K562 (cell line): Measurements from ENCODE around the gene GPR35.

ENCODE experiments used
- BRCA1 ChIP-seq, 2 experiments: fragments of 450-650 bp in 1 of 2; sonication (generic) in 1 of 2; formaldehyde crosslinking in 1 of 2; IDR thresholded peaks; 2 replicates each; pipeline versions ENCODE4 v1.5.0 to v1.6.1; 2017 to 2020; ENCODE audit warnings: mild to moderate bottlenecking in 1 of 2, missing genetic modification reagents in 1 of 2
- CTCF ChIP-seq, 3 experiments: IDR thresholded peaks in 2 of 3; conservative IDR thresholded peaks in 1 of 3; 2 replicates each; pipeline ENCODE4 v1.5.1; 2011 to 2012; ENCODE audit warnings: low read length in 3 of 3, mild to moderate bottlenecking in 3 of 3, control low read depth in 2 of 3, improper control_type of control experiment in 1 of 3, inconsistent platforms in 1 of 3, low read depth in 1 of 3, mixed read lengths in 1 of 3, moderate library complexity in 1 of 3; ENCODE audit not compliant: insufficient read depth in 2 of 3
- EP300 ChIP-seq: IDR thresholded peaks from 2 replicates; pipeline ENCODE4 v1.6.1; 2012; ENCODE audit warnings: low read length, improper control_type of control experiment
- FOXP1 ChIP-seq: sonication (generic); formaldehyde crosslinking; IDR thresholded peaks from 2 replicates; pipeline ENCODE4 v1.8.0; 2022; ENCODE audit warnings: mild to moderate bottlenecking, missing genetic modification reagents
- FOXP4 ChIP-seq: sonication (generic); formaldehyde crosslinking; IDR thresholded peaks from 2 replicates; pipeline ENCODE4 v1.8.0; 2022; ENCODE audit warnings: mild to moderate bottlenecking, missing genetic modification reagents, borderline replicate concordance
- GTF2F1 ChIP-seq: IDR thresholded peaks from 2 replicates; pipeline ENCODE4 v1.6.1; 2011; ENCODE audit warnings: low read depth, low read length, improper control_type of control experiment
- MAFK ChIP-seq: IDR thresholded peaks from 2 replicates; pipeline ENCODE4 v1.6.1; 2011; ENCODE audit warnings: low read length, improper control_type of control experiment
- MAZ ChIP-seq, 2 experiments: fragments of 450-650 bp in 1 of 2; sonication (generic) in 1 of 2; formaldehyde crosslinking; IDR thresholded peaks in 1 of 2; conservative IDR thresholded peaks in 1 of 2; 2 replicates each; pipeline versions ENCODE4 v1.4.0 to v1.5.0; 2020; ENCODE audit warnings: mild to moderate bottlenecking in 1 of 2, missing genetic modification reagents in 1 of 2
- MXI1 ChIP-seq: IDR thresholded peaks from 2 replicates; pipeline ENCODE4 v1.6.1; 2011; ENCODE audit warnings: low read depth, mild to moderate bottlenecking, improper control_type of control experiment, low read length
- PATZ1 ChIP-seq: fragments of 250-450 bp; sonication (Bioruptor Pico); IDR thresholded peaks from 2 replicates; pipeline ENCODE4 v1.5.0; 2020; ENCODE audit warnings: mild to moderate bottlenecking, borderline replicate concordance
- RBBP5 ChIP-seq: fragments of 200-600 bp; sonication (generic); IDR thresholded peaks from 2 replicates; pipeline ENCODE4 v1.6.1; 2012; ENCODE audit warnings: borderline replicate concordance, mild to moderate bottlenecking, low read length, control low read depth, inconsistent platforms; ENCODE audit not compliant: insufficient read depth, poor library complexity, severe bottlenecking
- SMC3 ChIP-seq: conservative IDR thresholded peaks from 2 replicates; pipeline ENCODE4 v1.6.1; 2011; ENCODE audit warnings: low read depth, low read length, improper control_type of control experiment; ENCODE audit not compliant: insufficient read depth
- ZNF280B ChIP-seq: fragments of 250-450 bp; sonication (Bioruptor Pico); IDR thresholded peaks from 2 replicates; pipeline ENCODE4 v1.5.1; 2021; ENCODE audit warnings: mild to moderate bottlenecking

- TF ChIP-seq CTCF (IDR thresholded peaks at IDR 0.05 in 2 of 3, conservative IDR thresholded peaks at IDR 0.05 in 1 of 3; ENCODE audit: insufficient read depth in 2 of 3, low read depth in 1 of 3, low read length in 3 of 3), result no peak
- TF ChIP-seq ZNF280B (CRISPR knock-in tag), result no peak
- no peak for TF ChIP-seq PATZ1
- TF ChIP-seq MXI1, result no peak
- TF ChIP-seq BRCA1 (IDR thresholded peaks at IDR 0.05), result no peak
- no peak for TF ChIP-seq BRCA1 (CRISPR knock-in tag; IDR thresholded peaks at IDR 0.05)
- TF ChIP-seq MAFK, result no peak
- TF ChIP-seq EP300, result no peak
- no peak for TF ChIP-seq GTF2F1
- TF ChIP-seq SMC3, result no peak
- TF ChIP-seq FOXP1, result no peak
- no peak for TF ChIP-seq RBBP5
- no peak for TF ChIP-seq MAZ (CRISPR knock-in tag; conservative IDR thresholded peaks at IDR 0.05 in 1 of 2, IDR thresholded peaks at IDR 0.05 in 1 of 2)
- TF ChIP-seq FOXP4 (CRISPR knock-in tag), result no peak
These were observed 26.9 kb upstream of the GPR35 start for GRCh38 chr2:240598311-240598911.
